PFSK-1 (cell line): Measurements from ENCODE around the gene WDR1.

ENCODE experiments used
- POLR2AphosphoS5 ChIP-seq: IDR thresholded peaks from 2 replicates; pipeline ENCODE4 v1.6.1; 2012; ENCODE audit warnings: low read depth, mild to moderate bottlenecking, control low read depth, low read length, moderate library complexity
- SIN3A ChIP-seq: IDR thresholded peaks from 2 replicates; pipeline ENCODE4 v1.6.1; 2012; ENCODE audit warnings: mild to moderate bottlenecking, low read length, moderate library complexity, borderline replicate concordance; ENCODE audit not compliant: insufficient read depth
- TAF1 ChIP-seq: IDR thresholded peaks from 2 replicates; pipeline ENCODE4 v1.6.1; 2012; ENCODE audit warnings: low read length, control low read depth, borderline replicate concordance; ENCODE audit not compliant: insufficient read depth
- TF ChIP-seq, protein P1 (sequence below), 2 experiments: IDR thresholded peaks; 2 replicates each; pipeline versions ENCODE4 v1.6.1 to v1.8.0; 2011 to 2012; ENCODE audit warnings: low read depth in 2 of 2, low read length in 2 of 2, control low read depth in 1 of 2, inconsistent platforms in 1 of 2, mild to moderate bottlenecking in 1 of 2, moderate library complexity in 1 of 2; ENCODE audit not compliant: insufficient read depth in 1 of 2

DNA sequence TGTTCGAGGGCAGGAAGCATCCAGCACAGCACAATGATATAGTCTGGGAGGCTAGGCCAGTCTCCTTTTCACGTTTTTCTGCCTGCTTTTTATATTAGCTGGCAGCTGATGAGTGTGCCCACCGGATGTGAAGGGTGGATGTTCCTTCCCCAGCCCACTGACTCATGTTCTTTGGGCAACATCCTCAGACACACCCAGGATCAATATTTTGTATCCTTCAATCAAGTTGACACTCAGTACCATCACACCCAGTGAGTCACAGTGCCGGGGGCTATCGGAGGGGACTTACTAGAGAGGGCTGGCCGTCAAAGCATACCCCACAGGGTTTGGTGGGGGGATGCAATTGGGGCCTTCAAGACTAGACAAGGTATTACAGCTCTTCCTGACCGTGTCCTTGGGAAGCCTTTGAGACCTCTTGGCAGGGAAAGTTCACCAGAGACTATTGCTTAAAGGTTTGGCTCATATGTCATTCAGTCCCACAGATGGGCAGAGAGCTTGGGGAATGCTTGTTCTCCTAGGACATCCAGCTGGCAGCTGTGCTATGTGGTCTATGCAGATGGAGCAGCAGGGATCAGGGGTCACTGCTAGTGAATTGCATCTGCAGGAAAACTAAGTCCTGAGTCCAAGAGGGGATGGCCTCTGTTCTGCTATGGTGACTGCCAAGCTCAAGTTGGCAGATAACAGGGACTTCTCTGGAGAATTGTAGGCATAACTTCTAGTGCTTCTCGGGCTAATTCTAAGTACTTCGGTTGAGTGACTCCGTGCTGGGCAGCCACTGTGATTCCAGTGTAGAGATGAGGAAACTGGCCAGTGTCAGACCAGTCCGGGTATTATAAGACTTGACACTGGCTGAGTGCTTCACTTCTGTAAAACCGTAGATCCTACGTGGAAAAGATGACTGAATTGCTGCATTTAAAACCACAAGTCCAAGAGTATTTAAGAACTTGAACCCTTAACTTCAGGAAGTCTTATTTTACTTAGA, 12.9 kb upstream of the WDR1 start:
- TF ChIP-seq TAF1 (no peak), POLR2AphosphoS5 (no peak), SIN3A (no peak)
- TF ChIP-seq, protein P1, sequence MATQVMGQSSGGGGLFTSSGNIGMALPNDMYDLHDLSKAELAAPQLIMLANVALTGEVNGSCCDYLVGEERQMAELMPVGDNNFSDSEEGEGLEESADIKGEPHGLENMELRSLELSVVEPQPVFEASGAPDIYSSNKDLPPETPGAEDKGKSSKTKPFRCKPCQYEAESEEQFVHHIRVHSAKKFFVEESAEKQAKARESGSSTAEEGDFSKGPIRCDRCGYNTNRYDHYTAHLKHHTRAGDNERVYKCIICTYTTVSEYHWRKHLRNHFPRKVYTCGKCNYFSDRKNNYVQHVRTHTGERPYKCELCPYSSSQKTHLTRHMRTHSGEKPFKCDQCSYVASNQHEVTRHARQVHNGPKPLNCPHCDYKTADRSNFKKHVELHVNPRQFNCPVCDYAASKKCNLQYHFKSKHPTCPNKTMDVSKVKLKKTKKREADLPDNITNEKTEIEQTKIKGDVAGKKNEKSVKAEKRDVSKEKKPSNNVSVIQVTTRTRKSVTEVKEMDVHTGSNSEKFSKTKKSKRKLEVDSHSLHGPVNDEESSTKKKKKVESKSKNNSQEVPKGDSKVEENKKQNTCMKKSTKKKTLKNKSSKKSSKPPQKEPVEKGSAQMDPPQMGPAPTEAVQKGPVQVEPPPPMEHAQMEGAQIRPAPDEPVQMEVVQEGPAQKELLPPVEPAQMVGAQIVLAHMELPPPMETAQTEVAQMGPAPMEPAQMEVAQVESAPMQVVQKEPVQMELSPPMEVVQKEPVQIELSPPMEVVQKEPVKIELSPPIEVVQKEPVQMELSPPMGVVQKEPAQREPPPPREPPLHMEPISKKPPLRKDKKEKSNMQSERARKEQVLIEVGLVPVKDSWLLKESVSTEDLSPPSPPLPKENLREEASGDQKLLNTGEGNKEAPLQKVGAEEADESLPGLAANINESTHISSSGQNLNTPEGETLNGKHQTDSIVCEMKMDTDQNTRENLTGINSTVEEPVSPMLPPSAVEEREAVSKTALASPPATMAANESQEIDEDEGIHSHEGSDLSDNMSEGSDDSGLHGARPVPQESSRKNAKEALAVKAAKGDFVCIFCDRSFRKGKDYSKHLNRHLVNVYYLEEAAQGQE (IDR thresholded peaks at IDR 0.05; ENCODE audit: insufficient read depth in 1 of 2, low read depth in 2 of 2, low read length in 2 of 2): no peak
